HG02763 (cell line): ENCODE data around the gene CEACAM1.
"Not testable (repeated sequence)": the region's sequence is repeated elsewhere in the genome, so short reads cannot be mapped to it uniquely, and the experiment has no call there.

Experiments used
- ATAC-seq: cut with Tn5 transposase; IDR thresholded peaks from one replicate; pipeline ENCODE4 v1.9.1; 2021; ENCODE audit warnings: mild to moderate bottlenecking, moderate library complexity; ENCODE audit not compliant: unreplicated experiment

The CEACAM1 gene

DNA sequence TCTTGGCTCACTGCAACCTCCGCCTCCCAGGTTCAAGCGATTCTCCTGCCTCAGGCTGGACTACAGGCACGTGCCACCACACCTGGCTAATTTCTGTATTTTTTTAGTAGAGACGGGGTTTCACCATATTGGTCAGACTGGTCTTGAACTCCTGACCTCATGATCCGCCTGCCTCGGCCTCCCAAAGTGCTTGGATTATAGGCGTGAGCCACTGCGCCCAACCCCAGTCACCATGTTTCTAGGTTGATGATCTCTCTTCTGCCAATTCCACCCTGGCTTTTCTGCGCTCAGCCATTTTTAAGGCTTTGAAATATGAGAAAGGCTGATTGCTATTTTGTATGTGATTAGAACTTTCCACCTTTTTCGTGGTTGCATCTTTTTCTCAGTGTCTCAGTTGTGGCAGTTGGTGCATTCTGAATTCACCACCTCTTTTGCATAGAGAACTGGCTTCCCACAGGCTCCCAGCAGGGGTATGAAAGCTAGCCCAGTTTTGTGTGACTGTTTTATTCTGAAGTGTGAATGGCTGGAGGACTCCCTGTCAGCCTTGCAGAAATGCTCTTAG lies 15.5 kb downstream of the CEACAM1 start:
- peak; percentile 64 for ATAC-seq

DNA sequence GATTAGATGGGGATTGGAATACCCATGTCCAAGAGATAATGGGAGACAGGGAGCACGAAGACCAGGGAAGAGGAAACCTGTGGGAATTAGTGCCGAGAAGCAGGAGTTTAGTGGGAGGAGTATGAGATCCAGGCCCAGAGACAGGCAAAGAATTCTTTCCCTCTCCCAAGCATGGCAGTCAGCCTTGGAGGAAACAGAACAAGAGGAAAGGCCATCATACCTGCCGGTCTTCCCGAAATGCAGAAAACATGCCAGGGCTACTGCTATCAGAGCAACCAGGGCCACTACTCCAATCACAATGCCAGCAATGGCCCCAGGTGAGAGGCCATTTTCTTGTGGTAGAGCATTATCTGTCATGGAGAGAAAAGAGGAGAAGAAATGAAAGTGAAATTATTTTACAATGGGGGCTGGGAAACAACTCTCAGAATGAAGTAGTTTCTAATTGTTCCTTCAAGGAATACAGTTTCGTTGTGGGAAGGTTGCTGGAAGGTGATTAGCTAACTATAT lies 16.1 kb downstream of the CEACAM1 start:
- ATAC-seq = no peak

DNA sequence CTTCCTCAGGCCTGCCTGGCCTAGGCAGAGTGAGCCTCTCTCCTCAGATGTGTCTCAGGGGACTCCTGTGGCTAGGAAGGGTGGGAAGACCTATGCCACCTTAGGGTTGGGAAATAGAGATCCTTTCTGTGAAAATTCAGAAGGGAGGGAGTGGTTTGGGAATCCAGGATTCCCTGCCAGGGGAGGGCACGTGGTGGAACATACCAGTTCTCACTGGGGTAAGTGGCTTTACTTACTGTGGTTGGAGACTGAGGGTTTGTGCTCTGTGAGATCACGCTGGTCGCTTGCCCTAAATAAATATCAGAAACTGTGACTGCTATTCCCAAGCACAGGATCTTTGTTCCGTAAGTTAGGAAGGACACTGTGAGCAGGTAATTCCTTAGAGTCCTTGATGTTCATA lies 16.9 kb downstream of the CEACAM1 start:
- ATAC-seq = no peak

DNA sequence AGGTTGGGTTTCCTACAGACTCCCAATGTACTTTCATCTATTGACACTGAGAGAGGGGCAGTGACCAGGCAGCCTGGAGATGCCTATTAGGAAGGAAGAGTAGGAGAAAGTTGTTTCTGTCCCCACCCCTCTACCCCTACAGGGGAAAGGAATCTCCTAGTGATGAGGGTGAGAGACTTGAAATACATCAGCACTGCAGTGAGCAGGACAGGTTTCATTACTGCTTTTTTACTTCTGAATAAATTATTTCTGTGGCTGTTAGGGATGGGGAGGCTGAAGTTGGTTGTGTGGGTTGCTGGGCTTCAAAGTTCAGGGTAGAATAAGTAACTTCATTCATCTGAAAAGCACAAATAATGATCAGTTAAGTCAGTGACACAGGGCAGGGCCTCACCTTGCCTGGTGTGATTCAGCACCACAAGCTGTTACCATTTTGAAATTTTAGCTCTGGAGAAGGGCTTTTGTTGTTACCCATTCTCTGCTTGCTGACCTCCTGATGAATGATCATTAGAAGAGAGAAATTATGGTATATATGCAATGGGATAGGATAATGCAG lies 19.3 kb downstream of the CEACAM1 start:
- no peak for ATAC-seq

DNA sequence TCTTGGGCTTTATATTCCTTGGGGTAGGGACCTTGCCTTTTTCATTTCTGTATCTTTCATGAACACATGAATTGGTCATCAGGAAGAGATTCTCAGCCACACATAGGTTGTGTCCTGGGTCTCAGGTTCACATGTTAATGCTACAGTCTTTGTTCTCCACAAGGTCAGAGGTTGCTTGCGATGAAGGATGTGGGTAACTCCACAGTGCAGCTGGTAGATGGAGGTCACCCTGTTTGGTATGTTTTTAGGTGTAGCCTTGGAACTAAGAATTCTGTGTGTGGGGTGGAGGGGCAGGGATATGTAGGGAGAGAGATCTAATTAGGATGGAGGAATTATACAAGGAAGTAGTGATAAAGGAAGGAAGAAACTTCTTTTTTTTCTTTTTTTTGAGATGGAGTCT lies 23.2 kb downstream of the CEACAM1 start:
- ATAC-seq = no peak

DNA sequence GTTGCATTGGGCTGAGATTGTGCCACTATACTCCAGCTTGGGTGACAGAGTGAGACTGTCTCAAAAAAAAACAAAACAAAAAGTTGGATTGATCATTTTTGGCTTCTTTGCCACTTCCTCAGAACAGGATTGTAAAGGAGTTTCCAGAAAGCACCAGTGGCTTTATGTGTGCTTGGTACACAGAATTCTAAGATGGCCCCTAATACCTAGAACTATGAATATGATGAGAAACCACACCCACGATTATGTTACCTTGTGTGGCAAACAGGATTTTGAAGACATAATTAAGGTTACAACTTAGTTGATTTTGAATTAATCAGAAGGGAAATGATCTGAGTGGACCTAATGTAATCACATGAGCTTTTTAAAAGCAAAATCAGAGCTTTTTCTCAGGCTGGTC lies 26.5 kb downstream of the CEACAM1 start:
- no peak for ATAC-seq

DNA sequence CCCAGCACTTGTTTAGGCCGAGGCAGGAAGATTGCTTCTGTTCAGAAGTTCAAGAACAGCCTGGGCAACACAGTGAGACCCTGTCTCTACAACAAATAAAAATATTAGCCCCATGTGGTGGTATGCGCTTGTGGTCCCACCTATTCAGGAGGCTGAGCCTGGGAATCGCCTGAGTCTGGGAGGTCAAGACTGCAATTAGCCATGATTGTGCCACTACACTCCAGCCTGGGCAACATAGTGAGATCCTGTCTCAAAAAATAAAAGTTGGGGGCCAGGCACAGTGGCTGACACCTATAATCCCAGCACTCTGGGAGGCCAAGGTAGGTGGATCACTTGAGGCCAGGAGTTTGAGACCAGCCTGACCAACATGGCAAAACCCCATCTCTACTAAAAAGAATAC lies 27.0 kb downstream of the CEACAM1 start:
- not testable (repeated sequence) for ATAC-seq

DNA sequence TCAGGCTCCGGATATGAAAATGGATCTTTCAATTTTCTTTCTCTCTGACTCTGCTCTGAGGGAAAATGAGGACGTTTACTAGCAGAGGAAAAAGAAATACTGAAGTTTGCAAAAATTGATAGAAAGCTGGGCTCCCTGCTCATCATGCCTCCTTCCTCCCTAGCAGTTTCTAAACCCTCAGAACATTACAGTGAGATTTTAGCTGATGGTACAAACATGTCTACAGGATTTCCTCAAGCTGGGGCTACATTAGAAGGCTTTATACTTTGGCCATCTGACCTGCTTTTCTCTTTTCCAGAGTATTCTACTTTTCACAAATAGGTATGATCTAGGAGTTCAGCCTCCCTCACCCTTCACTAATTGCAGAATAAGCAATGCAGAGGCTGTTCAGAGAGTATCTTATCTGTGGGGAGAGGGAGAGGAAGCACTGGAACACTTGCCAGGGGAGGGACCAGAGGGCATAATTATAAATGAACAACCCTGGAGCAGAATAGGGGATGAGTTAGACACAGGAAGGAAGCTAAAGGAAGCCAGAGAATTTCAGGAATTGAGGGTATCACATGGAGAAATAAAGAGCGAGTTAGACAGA lies 30.0 kb downstream of the CEACAM1 start:
- ATAC-seq = no peak

DNA sequence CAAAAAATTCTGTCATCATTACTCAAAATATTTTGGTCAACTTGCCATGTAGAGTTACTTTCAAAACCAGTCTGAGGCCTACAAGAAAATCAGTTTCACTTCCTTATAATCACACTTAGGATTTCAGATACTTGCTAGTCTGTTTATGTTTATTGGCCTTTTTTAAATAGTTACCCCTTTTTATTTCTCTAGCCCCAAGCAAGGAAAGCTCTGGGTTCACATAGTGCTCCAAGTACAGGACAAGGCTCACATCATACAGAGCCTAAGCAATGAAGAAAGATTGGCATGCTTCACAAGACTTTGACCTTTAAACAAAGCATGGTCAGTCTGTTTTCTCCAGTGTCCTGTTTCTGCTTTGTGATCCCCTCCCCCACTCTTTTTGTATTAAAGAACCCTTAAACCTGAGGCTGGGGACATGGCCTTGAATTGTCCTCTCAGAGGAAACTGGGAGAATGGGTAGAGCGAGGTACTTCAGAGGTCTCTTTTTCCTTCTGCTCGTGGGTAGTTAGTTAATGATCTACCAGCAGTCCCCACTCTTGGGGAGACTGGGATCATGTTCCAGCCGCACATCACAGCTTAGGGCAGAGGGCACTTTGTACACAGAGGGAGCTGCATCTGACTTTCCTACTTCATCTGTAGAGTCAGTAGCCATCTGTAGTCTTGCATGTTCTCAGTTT lies 30.7 kb downstream of the CEACAM1 start:
- no peak for ATAC-seq

DNA sequence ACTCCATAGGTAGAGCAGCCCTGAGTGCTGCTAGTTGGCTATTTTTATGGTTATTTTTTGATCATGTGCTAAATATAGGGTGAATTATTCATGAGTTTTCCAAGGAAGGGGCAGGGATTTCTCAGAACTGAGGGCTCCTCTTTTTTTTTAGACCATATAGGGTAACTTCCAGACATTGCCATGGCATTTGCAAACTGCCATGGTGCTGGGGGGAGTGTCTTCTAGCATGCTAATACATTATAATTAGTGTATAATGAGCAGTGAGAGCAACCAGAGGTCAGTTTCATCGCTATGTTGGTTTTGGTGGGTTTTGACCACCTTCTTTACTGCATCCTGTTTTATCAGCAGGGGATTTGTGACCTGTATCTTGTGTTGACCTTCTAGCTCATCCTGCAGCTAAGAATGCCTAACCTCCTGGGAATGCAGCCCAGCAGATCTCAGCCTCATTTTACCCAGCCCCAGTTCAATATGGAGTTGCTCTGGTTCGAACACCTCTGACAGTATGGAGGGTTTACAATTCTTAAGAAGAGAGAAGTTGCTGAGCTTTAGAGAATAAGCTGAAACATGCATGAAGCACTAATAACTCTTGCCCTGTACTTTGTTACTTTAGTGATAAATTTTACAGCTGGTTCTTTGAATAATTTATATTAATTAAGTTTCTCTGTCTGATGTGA lies 31.7 kb downstream of the CEACAM1 start:
- ATAC-seq = no peak

DNA sequence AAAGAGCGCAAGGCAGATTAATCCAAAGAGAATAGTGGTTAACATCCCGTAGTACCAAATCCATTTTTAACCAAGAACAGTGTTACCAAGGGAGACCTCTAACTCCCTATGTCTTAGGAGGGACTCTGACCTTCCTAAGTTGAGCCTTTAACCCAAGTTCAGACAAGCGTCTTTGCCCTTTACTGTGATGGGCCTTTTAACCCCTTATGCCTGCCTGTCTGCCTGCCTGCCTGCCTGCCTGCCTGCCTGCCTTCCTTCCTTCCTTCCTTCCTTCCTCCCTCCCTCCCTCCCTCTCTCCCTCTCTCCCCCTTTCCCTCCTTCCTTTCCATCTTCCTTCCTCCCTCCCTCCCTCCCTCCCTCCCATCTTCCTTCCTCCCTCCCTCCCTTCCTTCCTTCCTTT lies 32.6 kb downstream of the CEACAM1 start:
- no peak for ATAC-seq

DNA sequence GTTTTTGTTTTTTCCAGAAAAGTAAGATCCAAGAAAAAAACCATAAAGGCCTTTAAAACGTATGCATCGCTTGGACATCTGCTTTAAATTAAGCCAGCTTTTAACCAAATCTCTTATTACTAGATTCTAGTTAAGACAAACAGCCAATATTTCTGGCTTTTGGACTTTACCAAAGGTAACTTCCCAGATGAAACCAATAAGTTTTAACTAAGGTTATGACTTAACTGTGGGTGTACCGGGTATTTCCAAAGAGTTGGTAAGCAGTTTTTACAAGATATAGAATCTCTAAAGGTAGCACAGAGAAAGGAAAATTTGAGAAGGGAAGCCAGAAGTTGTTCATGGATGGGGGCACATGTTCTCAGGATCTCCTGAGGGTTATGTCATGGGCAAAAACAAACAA lies 34.0 kb downstream of the CEACAM1 start:
- no peak for ATAC-seq

DNA sequence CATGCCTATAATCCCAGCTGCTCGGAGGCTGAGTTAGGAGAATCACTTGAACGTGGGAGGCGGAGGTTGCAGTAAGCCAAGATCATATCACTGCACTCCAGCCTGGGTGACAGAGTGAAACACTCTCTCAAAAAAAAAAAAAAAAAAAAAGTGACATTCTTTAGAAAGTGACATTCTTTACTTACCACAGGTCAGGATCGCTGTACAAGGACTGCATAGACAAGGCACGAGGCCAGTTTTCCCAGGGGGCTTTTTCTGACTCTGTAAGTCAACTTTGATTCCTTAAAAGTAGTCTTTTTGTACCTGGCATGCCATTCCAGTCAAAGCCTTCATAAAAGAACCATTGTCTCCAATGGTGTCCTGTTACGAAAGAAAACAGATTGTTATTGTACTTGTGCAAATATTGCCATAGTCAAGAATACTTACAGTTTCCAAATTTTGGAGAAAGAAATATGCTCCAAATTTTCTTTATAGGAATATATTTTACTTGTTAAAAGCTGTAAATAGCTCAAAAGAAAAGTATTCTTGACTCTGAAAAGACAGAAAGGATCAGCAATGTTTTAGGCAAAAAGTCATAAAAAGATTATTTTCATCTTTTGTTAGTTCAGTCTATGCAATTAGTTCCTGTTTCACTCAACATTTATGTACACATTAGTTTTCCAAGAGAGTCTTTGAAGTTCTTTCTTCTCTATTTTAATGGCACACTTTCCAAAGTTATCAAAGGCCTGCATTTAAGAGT lies 39.3 kb downstream of the CEACAM1 start:
- no peak for ATAC-seq

DNA sequence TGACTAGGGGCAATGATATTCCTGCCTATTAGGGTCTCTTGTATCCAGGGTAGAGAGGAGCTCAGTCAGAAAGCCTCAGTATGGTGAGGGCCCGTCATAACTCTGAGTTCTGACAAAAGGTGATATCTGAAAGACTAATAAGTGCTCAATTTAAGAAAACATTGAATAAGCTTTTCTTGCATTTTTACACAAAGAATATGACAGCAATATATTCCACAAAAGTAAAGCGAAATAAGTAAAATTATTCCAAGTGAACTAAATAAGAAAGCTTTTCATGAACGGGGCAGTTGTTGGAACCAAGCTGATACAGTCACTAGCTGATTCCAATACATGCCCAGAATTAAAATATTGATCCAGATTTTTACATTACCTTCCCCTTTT lies 40.5 kb downstream of the CEACAM1 start:
- no peak for ATAC-seq

DNA sequence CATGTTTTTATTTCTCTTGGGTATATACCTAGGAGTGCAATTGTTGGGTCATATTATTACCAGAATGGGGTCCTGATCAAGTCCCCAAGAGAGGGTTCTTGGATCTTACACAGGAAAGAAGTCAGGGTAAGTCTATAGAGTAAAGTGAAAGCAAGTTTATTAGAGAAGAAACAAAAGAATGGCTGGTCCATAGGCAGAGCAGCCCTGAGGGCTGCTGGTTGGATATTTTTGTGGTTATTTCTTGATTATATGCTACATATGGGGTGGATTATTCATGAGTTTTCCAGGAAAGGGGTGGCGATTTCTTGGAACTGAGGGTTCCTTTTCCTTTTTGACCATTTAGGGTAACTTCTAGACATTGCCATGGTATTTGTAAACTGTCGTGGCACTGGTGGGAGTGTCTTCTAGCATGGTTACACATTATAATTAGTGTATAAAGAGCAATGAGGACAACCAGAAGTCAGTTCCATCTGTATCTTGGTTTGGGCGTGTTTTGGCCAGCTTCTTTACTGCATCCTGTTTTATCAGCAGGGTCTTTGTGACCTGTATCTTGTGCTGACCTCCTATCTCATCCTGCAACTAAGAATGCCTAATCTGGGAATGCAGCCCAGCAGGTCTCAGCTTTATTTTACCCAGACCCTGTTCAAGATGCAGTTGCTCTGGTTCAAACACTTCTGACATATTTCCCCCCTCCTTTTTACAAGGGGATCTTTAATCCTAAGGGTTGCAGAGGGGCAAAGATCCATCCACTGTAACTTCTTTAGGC lies 41.1 kb downstream of the CEACAM1 start:
- ATAC-seq = no peak

DNA sequence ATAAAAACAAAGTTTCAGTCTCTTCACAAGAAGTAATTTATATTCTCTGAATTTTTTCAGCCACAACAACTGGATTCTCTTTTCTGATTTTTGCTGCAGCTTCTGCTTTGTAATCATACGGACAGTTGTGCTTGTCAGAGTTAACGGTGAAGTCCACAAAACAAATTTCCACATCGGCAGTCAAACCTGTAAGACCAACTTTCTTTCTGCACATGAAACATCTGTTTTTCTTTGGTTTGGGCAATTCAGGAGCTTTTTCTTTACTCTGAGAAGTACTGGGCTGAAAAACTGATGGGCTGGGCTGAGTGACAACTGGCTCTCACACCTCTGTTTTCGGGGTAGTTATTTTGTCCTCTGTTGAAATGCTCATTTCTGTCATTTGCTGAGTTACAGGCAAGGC lies 43.2 kb downstream of the CEACAM1 start:
- ATAC-seq = not testable (repeated sequence)

DNA sequence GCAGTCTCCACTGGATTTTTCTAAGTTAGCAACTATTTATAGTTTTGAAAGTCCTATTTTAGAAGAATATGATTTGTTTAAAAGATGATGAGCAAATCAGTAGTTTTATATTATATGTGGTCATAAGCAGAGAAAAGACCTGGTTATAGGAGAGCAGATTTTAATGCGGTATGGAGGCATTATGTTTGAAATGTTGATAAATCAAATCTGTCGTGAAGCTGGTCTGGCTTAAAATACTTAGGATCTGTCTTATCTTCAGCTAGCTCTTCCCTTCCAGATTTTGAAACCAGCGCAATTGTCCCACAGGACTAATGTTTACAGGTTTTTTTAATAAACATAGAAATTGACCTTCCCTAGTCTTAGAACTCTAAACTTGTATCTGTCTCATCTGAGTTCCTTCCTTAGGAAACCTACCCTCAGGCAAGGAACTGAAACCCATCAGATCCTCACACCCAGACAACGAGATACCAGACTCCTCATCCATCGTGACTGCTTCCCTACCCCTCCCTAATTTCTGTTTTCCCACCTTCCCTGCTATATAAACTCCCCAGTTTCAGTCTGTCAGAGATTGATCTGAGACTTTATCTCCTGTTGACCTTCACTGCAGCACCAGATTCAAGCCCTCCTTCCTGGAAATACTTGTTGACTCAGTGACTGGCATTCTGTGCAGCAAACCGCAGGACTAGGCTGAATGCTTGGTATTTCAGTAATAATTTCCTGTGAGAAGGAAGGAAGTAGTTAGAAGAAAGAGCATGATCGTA lies 47.8 kb downstream of the CEACAM1 start:
- no peak for ATAC-seq

DNA sequence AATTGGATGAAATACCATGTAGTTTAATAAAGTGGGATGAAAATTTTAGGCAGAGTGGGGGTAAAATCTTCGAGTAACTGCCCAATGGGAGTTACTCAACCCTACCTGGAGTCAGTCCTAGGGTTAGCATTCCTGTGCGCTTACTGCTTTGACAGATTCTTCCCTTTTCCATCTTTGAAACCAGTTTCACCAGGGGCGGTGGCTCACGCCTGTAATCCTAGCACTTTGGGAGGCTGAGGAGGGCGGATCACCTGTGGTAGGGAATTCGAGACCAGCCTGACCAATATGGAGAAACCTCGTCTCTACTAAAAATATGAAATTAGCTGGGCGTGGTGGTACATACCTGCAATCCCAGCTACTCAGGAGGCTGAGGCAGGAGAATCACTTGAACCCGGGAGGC lies 48.5 kb downstream of the CEACAM1 start:
- ATAC-seq = no peak

DNA sequence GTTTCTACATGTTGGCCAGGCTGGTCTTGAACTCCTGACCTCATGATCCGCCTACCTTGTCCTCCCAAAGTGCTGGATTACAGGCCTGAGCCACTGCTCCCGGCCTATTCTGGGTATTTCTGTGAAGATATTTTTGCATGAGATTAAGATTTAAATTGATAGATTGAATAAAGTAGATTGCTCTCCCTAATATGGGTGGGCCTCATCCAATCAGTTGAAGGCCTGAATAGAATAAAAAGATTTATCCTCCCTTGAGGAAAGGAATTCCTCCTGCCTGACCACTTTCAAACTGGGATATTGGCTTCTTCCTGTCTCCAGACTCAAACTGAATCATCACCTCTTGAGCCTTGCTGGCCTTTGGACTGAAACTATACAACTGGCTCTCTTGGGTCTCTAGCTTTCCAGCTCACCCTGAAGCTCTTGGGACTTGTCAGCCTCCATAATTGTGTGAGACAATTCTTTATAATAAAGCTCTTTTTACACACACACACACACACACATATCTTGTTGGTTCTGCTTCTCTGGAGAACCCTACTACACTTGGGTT lies 49.4 kb downstream of the CEACAM1 start:
- no peak for ATAC-seq
